ENCODE data around the gene TIAL1. TPM values are rescaled to one million over a fixed set of nuclear protein-coding genes. Genes with fewer than 3 reads are reported as not detected.

TIAL1 gene
- total and polyA plus RNA-seq, 2 donors (not counting 3 experiments of a cell fraction or from before 2014, with no cell fraction given): 57.7 to 150 TPM

DNA sequence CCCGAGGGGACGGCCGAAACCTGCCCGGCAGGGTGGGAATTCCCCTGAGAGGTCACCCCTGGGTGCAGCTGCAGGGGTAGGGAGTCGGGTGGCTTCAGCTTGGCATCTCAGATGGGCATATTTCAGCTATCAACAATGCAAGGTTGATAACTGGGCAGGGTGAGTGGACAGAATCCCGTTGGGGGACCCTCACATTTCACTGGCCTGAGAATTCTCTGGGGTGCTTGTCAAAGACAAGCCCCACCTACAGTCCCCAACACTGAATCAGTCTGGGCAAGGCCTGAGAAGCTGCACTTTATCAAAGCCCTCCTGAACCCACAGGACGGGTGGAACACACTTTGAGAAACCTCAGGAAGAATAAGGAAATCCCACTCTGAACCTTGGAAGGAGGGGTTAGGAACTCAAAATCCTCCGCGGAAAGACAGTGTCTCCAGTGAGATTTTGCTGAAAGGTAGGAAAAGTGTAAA is 57.4 kb downstream of the TIAL1 start:
- Histone ChIP-seq H3K27me3 (ENCODE audit: control insufficient read depth in 2 of 2, insufficient read depth in 2 of 2, low read length in 2 of 2) (no peaks in the 10 kb centered on the region), H3K4me1 (ENCODE audit: control insufficient read depth, extremely low read depth, insufficient read depth, low read length) (peaks cover 4% of the 10 kb centered on the region), H3K79me2 (ENCODE audit: control insufficient read depth, insufficient read depth, low read length) (no peaks in the 10 kb centered on the region), H3K9ac (replicated peaks; ENCODE audit: extremely low read depth, insufficient read depth, low read length) (no peak overlapping the region), H2AFZ (ENCODE audit: low read depth, low read length) (no peak overlapping the region), H3K4me3 (replicated peaks in 1 of 3; ENCODE audit: insufficient read depth in 1 of 3, low read depth in 1 of 3, low read length in 3 of 3) (no peak overlapping the region), H3K9me1 (replicated peaks; ENCODE audit: control insufficient read depth, extremely low read depth, insufficient read depth, low read length) (no peaks in the 10 kb centered on the region), H3K27ac (ENCODE audit: insufficient read depth, low read depth, low read length) (no peak overlapping the region), H4K20me1 (replicated peaks; ENCODE audit: control insufficient read depth, extremely low read depth, insufficient read depth, low read length) (no peaks in the 10 kb centered on the region), H3K9me3 (replicated peaks; ENCODE audit: control insufficient read depth, insufficient read depth, low read length) (no peaks in the 10 kb centered on the region), H3K36me3 (ENCODE audit: control insufficient read depth in 2 of 2, extremely low read depth in 1 of 2, insufficient read depth in 2 of 2, low read length in 2 of 2) (no peaks in the 10 kb centered on the region), H3K4me2 (ENCODE audit: insufficient read depth, low read length) (no peak overlapping the region)
- dilution Hi-C loops (cut with MboI; ENCODE audit: extremely low pct_ligation_motif_present, low sequenced_read_pairs) (no loop called here), intact Hi-C loops (cut with micrococcal nuclease) (no loop called here)
- DNase-seq (ENCODE audit: low read depth, low spot score) (no peak), FAIRE-seq (no peak)
- no TSS peak for BruUV-seq (replicated peaks)
- POLR2A ChIA-PET: no interaction called here
- CTCF ChIA-PET: interaction anchor here (1.3 kb wide), 1 partner anchor 50 kb away, joined by 5 read pairs; no protein-coding TSS in a partner anchor
- TF ChIP-seq POLR2A (IDR thresholded peaks at IDR 0.05; ENCODE audit: low read depth, low read length) (no peak), CTCF (IDR thresholded peaks at IDR 0.05; ENCODE audit: extremely low read depth in 1 of 2, insufficient read depth in 1 of 2, low read depth in 1 of 2, low read length in 2 of 2) (no peak), MYC (IDR thresholded peaks at IDR 0.05; ENCODE audit: low read depth, low read length) (no peak), EZH2 (IDR thresholded peaks at IDR 0.05; ENCODE audit: borderline replicate concordance, low read depth, low read length, severe bottlenecking) (no peak), POLR2AphosphoS5 (IDR thresholded peaks at IDR 0.05; ENCODE audit: insufficient read depth, low read depth, low read length) (no peak), JUN (IDR thresholded peaks at IDR 0.05; ENCODE audit: borderline replicate concordance, insufficient read depth, insufficient read length, low read depth) (no peak), GATA2 (IDR thresholded peaks at IDR 0.05; ENCODE audit: insufficient read depth, insufficient read length, low read depth, low read length) (no peak), FOS (IDR thresholded peaks at IDR 0.05; ENCODE audit: borderline replicate concordance, insufficient read depth, low read length) (no peak), MAX (IDR thresholded peaks at IDR 0.05; ENCODE audit: insufficient read depth, insufficient read length) (no peak)

All from endothelial cell of umbilical vein (primary cell).